ENCODE data around the gene SLC39A1.
"Not testable (repeated sequence)": the region's sequence is repeated elsewhere in the genome, so short reads cannot be mapped to it uniquely, and the experiment has no call there.

SLC39A1 gene

GRCh38 chr1:153928245-153928644, 35.1 kb downstream of the SLC39A1 start:
- DNase-seq = no peak

GRCh38 chr1:153926405-153926804, 36.9 kb downstream of the SLC39A1 start:
- DNase-seq = no peak

DNA sequence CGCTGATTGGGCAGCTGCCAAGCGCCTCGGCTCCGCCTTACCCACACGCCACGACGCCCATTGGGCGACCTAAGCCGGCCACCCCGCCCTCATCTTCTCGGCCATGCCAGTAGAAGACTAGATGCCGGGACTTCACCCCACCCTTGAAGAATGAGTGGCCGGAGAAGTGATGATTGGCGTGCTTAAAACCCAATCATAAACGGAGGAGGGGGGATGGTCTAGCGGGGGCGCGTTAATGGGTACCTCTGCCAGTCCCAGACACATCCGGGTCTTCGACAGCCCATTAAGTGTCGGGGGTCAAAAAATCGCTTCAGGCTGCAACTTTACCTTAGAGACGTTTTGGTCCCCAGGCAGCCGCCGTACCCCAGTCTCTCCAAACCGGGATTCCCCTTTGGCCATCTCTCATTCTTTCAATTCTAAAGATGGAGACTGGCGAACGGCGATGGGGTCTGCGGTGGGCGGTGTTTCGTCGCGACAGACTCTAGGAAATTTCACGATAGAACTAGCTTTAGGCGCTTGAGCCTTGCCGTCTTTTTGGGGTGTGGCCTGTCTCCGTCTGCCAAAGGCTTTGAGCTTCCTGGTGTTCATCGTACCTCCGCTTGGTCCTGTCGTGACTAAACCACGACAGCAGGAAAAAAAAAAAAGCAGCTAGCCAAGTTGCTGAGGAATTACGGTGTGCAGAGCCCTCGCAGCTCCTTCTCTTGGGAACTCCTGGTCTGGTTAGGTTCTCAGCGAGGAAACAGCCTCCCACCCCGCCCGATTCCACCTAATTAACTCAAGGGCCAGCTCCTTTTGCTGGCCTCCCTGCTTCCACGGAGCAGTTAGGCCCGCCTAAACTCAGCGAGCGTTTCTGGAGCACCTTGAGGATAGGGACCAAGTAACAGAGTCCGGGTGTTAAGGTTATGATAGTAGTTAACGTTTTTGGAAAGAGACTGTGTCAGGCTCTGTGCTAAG, 40.1 kb downstream of the SLC39A1 start, which contains the start of gene GATAD2B:
Gene GATAD2B, minus strand, starts transcription at position 1 of the 954 bp plus-strand sequence. CDS start 94,625 bp downstream, outside the sequence.
- DNase-seq = peak; percentile 100

DNA sequence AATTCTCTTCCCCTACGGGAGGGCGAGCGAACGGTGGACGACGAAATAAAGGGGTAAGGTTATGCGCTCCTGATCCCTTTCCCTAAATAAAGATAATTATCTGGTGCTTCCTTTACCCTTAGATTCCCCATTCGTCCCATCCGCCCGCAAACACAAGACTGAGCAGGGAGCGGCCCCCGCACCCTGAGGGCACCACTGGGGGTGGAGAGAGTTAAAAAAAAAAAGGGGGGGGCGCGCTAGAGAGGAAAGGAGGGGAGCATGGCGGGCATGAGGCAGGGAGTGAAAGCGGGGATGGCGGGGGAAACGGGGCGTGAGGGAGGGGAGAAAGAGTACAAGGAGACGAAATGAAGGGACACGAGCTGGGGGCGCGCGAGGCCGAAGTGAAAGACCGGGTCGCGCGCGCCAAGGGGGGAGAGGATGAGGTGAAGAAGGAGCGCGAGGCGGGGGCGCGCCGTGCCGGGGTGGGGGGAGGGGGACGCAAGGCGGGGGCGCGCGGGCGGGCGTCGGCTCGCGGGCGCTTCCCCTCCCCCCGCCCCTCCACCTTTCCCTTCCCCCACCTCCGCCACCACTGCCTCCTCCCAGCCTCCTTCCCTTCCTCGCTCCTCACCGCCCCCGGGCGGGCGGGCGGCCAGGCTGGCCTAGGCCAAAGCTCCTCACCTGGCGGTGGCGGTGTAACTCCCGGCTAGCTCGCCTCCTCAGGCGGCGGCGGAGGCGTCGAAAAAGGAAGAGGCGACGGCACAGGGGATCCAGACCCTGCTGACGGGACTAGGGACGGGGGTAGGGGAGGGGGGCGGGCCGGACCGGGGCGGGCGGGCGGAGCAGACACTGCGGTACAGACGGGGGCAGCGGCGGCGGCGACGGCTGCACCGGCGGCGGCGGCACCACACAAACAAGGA, 41.0 kb downstream of the SLC39A1 start:
- DNase-seq = no peak

GRCh38 chr1:153921803-153922075, 41.6 kb downstream of the SLC39A1 start:
- no peak for DNase-seq

DNA sequence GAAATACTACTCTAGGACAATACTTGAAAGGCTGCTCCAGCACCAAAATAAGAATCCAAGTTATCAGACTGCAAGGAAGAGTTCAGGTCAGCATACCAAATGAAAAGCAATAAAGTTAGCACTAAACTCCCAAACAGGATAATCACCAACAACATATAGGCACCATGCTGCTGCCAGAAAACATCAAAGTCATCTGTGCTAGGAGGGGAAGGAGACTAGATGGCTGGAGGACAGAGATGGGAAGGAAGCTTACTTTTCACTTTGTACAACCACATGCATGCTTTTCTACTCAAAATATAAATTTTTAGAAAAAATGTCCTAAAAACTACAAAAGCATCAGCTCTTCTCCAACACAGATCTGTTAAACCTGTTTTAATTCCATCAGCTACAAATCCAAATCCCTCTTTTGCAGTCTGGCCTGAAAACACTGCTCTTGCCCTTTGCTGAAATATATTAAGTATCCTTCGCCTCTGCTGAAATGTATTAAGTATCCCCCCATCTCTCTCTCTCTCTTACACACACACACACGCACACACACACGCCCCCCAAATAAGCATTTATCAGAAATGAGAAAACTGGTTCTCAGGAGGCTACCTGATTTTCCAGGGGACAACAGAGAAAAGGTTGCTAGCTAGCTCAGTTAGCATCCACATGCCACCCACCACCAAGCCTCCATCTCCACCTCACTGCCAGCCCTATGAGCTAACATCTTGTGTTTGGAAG, 42.1 kb downstream of the SLC39A1 start:
- DNase-seq = no peak

DNA sequence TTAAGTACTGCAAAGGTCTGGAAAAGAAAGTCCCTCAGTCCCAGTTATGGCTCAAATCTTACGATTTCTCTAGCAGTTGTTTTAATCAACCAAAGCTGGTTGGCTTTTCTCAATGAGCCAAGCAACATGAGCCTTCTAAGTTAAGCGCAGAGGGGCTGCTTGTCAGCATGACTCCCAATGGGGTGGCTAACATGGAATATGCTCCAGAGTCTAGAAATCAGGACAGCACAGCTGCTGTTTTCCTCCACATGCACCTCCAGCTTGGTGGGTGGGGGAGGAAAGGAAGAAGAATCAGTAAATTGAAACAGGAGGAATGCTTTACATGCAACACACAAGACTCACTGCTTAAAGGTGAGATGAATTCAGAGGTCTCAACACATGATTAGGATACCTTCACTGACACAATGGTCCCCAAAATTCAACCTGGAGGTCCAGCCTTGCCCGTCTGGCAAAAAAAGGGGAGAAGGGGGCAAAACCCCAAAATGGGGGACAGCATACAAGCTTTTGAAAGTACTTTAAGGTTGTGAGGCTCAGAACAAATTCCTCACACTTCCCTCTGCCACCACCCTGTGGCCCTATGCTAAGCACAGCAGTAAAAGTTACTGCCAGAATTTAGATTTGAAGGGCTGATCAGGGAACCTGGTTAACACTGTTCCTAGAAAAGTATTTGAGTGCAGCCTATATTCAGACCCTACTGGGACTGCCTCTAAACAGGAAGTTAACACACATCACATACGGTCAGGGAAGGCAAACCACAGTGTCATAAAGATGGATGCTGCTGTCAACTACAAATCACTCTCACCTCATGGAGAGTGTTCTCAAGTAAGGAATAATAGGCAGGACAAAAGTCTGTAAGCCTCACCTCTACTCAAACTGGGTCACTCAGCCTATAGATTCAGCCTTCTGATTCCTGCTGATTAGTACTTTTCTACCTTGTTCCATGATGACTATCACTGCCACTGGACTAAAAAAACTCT, 43.2 kb downstream of the SLC39A1 start:
- no peak for DNase-seq

- no peak for DNase-seq
These were observed 47.0 kb downstream of the SLC39A1 start for GRCh38 chr1:153916297-153916696.

- no peak for DNase-seq
These were observed 51.0 kb downstream of the SLC39A1 start for GRCh38 chr1:153912349-153912748.

DNA sequence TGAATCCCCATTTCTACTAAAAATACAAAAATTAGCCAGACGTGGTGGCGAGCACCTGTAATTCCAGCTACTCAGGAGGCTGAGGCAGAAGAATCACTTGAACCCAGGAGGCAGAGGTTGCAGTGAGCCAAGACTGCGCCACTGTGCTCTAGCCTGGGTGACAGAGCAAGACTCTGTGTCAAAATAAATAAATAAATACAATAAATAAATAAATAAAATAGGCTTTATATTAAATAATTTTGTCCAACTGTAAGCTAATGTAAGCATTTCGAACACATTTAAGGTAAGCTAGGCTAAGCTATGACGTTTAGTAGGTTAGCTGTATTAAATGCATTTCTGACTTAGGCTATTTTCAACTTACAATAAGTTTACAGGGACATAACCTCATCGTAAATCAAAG, 52.8 kb downstream of the SLC39A1 start:
- DNase-seq = not testable (repeated sequence)
